Neural cell (in vitro differentiated cells): ENCODE data around the gene SCARB1.

Experiments used
- CTCF ChIP-seq: fragments of 450-650 bp; IDR thresholded peaks from 2 replicates; pipeline ENCODE4 v1.5.1; 2014; ENCODE audit warnings: antibody characterized with exemption, mild to moderate bottlenecking, moderate library complexity; ENCODE audit not compliant: poor library complexity, severe bottlenecking
- EP300 ChIP-seq: fragments of 450-650 bp; conservative IDR thresholded peaks from 2 replicates; pipeline ENCODE4 v1.6.1; 2014; ENCODE audit warnings: antibody characterized with exemption, mild to moderate bottlenecking, moderate library complexity; ENCODE audit not compliant: poor library complexity, severe bottlenecking
- EZH2 ChIP-seq: fragments of 200-600, 300-800 bp; shearing (Covaris generic), sonication (generic); IDR thresholded peaks from 2 replicates; pipeline ENCODE4 v1.6.1; 2014; ENCODE audit warnings: antibody characterized with exemption, low read length, borderline replicate concordance, mild to moderate bottlenecking; ENCODE audit not compliant: insufficient read depth, poor library complexity, severe bottlenecking
- POLR2AphosphoS5 ChIP-seq: IDR thresholded peaks from 2 replicates; pipeline ENCODE4 v1.6.1; 2012
- RAD21 ChIP-seq: fragments of 450-650 bp; conservative IDR thresholded peaks from 2 replicates; pipeline ENCODE4 v1.6.1; 2014; ENCODE audit warnings: antibody characterized with exemption, mild to moderate bottlenecking, moderate library complexity
- REST ChIP-seq: IDR thresholded peaks from 2 replicates; pipeline ENCODE4 v1.6.1; 2012; ENCODE audit warnings: borderline replicate concordance
- SMC3 ChIP-seq: fragments of 450-650 bp; conservative IDR thresholded peaks from 2 replicates; pipeline ENCODE4 v1.6.1; 2014; ENCODE audit warnings: antibody characterized with exemption, mild to moderate bottlenecking, moderate library complexity; ENCODE audit not compliant: poor library complexity
- TAF1 ChIP-seq: IDR thresholded peaks from 2 replicates; pipeline ENCODE4 v1.6.1; 2012; ENCODE audit warnings: low read depth

GRCh38 chr12:124753993-124754392 lies 109.7 kb downstream of the SCARB1 start:
- no peak for TF ChIP-seq EZH2
- TF ChIP-seq CTCF = no peak
- no peak for TF ChIP-seq SMC3
- TF ChIP-seq TAF1 = no peak
- TF ChIP-seq RAD21 = no peak
- no peak for TF ChIP-seq POLR2AphosphoS5
- no peak for TF ChIP-seq EP300
- no peak for TF ChIP-seq REST
